ENCODE data around the gene COA7.

The COA7 gene

DNA sequence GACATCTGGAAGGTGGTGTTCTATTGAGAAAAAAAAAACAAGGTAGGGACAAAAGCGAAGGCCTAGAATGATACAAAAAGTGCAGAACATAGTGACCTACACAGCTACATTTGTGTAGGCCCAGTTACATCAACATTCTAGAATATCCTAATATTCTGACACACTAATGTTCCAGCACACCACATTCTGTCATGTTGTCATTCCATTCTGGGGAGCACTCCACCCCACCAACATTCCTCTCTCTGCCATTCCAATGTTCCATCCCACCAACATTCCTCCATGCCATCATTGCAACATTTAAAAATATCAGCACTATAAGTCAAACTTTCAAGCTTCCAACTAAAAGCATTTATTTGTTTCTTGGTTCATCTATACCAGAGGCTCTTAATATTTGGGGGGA, 28.5 kb downstream of the COA7 start:
- peak; percentile 42 to 46 for DNase-seq (ENCODE audit: low read depth in 2 of 2)

DNA sequence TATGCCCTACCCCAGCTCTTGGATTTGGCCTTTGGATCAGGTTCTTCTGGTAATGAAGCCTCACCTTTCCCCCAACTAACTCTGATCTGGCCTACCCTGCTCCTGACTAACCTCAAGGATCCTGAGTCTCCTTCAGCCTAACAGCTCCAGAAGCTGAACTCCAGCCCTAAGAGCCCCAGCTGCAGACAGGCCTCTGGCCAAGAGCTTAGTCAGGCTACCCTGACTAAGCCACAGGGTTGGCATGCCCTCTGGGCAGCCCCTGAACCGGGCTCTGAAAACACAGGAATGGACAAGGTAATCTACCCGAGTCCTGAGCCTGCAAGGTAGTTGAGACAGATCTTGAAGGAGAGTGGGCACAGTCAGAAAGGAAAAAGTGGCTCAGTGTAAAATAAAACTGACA, 29.4 kb downstream of the COA7 start:
- DNase-seq (ENCODE audit: low read depth in 2 of 2) = no peak

DNA sequence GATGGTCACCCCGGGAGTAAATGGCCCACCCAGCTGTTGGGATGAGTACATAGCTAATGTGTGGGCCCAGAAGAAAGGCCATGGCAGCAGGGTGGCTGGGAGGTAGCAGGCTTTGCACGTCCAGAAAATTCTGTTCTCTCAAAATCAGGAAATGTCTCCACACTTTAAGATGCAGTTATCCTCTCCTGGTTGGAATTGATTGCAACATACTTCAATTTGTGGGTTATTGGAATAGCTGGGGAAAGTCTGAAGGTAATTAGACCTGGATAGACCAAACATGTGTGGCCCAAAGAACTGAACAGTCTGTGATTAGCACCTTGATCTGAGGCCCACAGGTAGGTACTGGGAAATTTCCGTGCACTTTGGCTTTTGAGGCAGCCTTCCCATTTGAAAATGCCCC, 30.2 kb downstream of the COA7 start:
- DNase-seq (ENCODE audit: low read depth in 2 of 2) = no peak

DNA sequence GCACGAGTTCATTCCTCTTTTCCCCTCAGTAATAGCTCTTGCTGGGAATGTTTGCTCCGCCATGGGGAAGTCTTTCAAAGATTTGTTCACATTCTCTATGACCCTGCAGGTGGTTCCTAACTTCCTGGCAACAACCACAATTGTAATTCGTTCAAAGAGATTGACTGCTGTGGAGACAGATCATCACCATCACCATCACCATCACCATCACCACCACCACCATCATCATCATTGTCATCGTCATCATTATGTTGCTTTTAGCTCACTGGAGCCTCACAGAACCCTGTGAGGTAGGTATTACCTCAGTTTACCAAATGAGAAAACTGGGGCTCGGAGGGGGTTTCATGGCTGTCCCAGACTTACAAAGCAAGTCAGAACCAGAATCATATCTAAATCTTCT, 30.9 kb downstream of the COA7 start:
- no peak for DNase-seq (ENCODE audit: low read depth in 2 of 2)

DNA sequence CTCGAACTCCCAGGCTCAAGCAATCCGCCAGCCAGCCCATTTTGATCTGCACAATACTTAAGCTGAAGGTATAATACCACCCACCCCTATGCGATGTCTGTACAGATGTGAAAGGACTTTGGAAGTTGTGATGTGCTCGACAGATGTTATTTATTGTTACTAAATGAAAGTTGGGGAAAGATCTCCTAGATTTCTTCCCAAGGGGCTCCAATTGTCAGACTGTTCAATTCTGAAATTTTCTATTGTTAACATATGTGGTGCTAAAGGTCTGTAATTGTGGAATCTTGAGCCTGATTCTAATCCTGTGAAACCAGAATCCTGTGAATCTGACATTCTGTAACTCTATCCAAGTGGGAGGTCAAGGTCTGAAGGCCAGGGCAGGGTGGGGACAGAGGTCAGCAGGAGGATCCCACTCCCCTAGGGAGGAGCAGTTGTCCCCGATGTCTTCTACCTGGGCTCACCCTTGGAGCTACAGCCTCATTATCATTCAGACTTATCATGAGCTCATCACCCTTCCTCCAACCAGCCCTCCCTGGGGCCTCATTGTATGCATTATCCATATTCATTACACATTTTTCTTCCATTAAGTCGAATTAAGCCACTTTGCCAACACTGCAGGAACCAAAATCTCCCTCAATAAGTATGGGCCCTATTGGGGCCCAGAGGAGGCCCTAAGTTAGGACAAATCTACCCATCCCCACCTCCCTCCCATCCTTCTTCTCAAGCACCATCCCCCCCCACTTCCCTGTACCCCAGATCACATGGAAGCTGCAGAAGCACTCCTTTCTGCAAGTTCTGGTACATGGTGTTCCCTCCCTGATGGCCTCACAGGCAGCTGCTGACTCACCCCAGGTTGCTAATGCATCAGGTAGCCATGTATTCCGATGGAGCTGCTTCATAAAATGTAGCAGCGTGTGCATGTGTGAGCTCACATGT, 32.9 kb downstream of the COA7 start:
- no peak for DNase-seq (ENCODE audit: low read depth in 2 of 2)

DNA sequence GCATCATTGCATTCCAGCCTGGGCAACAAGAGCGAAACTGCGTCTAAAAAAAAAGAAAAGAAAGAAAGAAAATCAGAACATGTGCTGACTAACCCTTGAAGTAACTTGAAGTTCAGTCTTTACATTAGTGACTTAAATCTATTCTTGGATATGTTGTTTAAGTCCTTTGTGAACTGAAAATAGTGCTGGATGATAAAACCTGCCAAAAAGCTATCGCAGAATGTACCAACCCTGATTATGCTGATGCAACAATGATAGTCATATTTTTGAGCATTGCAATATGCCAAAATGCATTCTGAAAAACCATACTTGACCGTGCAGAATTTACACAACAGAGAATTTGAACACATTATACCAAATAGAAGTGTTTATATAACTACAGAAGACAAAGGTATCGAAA, 34.4 kb downstream of the COA7 start:
- no peak for DNase-seq (ENCODE audit: low read depth in 2 of 2)

DNA sequence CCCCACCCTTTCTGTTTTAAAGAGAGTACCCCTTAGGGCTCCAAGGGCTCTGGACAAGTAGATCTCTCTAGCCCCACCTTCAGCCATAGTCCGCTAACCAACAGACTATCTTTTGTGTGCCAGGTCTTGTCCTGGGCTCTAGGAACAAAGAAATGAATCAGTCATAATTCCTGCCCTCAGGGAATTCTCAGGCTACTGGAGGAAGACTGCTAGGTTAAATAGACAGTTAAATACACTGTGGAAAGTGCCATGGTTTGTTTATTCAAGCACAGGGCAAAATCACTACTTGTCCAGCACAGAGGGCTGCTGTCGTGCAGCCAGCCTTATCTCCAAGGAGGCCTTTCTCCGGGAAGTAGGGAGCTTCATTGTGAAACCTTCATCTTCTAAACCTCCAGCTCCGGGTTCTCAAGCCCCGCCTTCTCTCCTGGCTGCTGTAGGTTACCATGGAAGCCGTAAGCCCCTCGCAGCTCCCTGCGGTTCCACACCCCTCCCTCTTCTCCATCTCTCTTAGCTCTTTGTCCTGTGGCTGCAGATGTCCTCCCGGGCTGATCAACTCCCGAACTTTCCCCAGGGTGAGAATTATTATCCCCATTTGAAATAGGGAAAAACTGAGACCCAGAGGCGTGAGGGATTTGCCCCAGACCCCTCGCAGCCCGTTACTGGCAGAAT, 35.4 kb downstream of the COA7 start:
- DNase-seq (ENCODE audit: low read depth in 2 of 2) = no peak

DNA sequence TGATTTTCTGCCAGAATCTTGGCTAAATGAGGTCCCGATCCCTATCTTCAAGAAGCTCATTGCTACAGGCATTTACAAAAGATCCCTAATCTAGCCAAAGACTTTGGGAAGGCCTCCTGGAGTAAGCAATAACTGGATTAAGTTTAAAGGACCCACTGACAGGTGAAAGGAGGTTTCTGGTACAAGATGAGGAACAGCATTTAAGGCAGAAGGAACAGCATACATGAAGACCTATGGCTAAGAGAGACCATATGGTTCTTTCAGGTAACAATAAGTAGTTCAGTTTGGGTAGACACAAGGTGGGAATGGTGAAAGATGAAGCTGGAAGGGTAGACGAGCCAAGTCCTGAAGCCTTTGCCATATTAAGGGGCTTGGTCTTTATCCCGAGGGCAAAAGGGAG, 37.3 kb downstream of the COA7 start:
- DNase-seq (ENCODE audit: low read depth in 2 of 2) = no peak

DNA sequence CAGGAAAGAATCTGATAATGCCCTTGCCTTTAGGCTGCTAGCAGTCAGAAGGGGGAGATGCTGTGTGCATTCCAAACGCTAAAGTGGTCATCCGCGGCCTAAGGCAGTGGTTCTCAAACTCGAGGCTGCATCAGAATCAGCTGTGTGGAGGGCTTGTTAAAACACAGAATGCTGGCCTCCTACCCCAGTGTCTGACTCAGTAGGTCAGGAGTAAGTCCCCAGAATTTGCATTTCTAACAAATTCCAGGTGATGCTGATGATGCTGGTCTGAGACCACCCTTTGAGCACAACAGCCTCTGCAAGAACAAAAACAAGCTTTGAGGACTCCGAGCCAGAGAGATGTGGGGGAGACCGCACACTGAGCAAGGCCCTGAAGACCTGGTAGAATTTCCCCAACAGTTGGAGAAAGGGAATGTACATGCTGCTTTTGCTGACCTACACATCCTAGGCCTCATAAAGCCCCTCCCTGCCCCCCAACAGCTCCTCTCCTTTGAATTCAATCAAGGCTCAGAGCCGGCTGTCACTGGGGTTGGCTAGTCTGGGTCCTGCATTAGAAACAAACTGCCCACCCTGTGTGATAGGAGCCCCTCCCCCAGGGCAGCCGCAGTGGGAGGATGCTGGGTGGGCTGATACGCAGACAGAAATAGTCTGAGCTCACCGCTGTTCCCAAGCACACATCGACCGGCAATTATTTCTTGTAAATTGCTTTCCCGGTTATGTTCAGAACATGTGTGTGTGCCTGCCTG, 38.1 kb downstream of the COA7 start:
- no peak for DNase-seq (ENCODE audit: low read depth in 2 of 2)

DNA sequence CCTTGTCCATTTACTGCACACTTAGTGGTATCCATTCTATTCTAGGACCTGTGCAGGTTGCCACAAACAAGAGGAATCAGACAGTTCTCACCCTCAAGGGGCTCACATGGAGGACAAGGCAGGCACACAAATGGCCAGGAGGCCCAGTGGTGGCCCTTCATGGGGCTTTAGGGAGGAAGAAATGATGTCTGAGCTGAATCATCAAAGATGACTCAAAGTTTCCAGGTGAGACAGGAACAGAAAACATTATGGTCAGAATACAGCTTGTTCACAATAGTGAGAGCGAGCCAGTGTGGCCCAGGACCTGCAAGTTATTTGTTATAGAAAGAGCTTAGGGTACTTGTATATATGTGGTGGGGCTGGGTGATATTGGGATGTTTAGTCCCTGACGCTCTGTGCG, 38.8 kb downstream of the COA7 start:
- no peak for DNase-seq (ENCODE audit: low read depth in 2 of 2)

DNA sequence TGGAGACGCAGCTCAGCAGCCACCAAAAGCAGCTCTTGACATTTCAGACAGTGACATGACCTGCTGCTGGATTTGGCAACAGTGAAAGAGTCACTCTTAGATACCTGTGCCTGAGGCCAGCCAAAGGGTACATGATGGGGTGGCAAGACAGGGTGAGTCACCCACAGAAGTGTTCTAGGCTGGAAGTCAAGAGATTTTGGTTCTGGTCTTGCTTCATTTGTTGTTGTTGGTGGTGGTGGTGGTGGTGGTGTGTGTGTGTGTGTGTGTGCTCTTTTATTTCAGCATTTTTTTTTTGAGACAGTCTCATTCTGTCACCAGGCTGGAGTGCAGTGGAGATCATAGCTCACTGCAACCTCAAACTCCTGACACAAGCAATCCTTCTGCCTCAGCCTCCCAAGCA, 39.4 kb downstream of the COA7 start:
- no peak for DNase-seq (ENCODE audit: low read depth in 2 of 2)

DNA sequence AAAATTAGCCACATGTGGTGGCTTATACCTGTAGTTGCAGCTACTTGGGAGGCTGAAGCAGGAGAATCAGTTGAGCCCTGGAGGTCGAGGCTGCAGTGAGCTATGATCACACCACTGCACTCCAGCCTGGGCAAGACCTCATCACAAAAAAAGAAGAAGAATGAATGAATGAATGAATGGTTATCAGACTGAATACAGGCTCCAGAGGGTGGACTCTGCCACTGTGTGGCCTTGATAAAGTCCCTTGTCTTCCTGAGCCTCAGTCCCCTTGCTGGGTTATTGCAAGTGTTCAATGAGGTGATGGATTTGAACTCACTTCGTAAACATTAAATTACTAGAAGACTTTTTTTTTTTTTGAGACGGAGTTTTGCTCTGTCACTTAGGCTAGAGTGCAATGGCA, 40.4 kb downstream of the COA7 start:
- no peak for DNase-seq (ENCODE audit: low read depth in 2 of 2)

DNA sequence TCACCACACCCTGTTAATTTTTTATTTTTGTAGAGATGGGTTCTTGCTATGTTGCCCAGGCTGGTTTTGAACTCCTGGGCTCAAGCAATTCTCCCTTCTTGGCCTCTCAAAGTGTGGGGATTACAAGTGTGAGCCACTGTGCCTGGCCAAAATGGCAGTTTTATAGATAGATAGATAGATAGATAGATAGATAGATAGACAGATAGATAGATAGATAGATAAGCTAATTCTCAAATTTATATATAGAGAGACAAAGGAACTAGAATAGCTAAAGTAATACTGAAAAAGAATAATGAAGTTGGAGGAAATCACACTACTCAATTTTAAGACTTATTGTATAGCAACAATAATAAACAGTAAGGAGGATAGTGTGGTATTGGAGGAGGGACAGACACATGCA, 44.1 kb downstream of the COA7 start:
- DNase-seq (ENCODE audit: low read depth in 2 of 2) = no peak

DNA sequence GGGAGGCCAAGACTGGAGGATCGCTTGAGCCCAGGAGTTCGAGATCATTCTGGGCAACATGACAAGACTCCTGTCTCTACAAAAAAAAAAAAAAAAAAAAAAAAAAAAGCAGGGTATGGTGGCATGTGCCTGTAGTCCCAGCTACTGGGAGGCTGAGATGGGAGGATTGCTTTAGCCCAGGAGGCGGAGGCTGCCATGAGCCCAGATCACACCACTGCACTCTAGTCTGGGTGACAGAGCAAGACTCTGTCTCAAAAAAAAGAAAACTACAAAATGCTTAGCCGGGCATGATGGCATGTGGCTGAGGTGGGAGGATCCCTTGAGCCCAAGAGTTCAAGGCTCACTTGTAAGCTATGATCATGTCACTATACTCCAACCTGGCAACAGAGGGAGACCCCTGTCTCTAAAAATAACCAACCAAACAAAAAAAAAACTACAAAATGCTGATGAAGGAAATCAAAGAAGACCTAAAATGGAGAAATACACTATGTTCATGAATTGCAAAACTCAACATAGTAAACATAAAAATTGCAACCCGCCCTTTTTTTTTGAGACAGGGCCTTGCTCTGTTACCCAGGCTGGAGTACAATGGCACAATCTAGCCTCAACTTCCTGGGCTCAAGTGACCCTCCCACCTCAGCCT, 44.8 kb downstream of the COA7 start:
- no peak for DNase-seq (ENCODE audit: low read depth in 2 of 2)

DNA sequence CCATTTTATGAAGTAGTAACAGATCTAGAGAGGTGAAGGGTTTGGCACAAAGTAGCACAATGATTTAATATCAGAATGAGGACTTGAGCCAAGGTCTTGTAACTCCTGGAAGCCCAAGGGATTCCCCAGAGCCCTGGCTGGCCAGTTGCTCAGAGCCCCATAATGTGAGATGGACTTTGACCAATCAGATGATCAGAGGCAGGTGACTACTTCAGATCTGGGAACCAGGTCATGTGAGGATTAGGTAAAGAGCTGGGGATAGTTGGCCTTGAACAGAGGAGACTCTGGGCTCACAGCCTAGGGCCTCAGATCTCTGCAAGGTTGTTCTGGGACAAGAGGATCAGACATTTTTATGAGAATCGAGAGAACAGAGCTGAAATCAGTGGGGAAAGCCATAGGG, 46.2 kb downstream of the COA7 start:
- no peak for DNase-seq (ENCODE audit: low read depth in 2 of 2)

DNA sequence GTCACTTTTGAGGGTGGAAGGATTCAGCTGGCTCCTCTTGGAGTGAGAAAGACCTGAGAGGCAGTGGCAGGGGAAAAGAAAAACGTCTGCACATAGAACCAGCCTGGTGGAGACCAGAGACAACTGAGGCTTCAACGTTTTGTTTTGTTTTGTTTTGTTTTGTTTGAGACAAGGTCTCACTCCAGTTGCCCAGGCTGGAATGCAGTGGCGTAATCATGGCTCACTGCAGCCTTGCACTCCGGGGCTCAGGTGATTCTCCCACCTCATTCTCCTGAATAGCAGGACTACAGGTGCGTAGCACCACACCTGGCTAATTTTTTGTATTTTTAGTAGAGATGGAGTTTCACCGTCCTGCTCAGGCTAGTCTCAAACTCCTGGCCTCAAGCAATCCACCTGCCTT, 52.9 kb downstream of the COA7 start:
- no peak for DNase-seq (ENCODE audit: low read depth in 2 of 2)

DNA sequence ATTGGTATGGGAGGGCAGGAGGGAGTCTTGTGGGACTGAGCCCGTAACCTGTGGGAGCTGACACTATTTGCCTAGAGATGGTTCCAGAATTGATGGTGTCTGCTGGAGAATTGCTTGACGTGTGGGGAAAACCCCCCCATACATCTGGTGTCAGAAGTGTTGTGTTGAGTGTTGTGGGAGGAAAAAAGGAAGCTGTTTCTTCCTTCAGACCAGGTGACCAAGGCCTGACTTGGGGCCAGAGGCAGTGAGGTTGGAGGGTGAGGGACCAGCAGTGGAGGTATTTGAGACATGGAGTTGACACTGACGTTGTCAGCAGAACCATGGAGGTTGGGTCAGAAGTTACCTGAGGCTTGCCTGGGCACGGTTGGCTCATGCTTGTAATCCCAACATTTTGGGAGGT, 56.8 kb downstream of the COA7 start:
- DNase-seq (ENCODE audit: low read depth in 2 of 2) = no peak

DNA sequence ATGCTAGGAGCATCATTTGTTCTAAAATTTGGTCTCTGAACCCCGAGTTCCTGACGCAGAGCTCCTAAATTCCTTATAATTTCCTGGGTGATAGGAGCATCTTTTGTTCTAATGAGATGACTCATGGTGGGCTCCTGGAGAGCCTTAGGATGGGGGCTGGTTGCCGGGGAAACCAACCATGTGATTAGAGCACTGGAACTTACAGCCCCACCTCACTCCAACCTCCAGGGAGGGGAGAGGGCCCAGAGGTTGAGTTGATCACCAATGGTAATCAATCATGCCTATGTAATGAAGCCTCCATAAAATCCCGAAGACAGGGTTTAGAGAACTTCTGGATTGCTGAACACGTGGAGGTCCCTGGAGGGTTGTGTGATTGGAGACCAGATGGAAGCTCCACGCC, 57.5 kb downstream of the COA7 start:
- DNase-seq (ENCODE audit: low read depth in 2 of 2) = no peak

DNA sequence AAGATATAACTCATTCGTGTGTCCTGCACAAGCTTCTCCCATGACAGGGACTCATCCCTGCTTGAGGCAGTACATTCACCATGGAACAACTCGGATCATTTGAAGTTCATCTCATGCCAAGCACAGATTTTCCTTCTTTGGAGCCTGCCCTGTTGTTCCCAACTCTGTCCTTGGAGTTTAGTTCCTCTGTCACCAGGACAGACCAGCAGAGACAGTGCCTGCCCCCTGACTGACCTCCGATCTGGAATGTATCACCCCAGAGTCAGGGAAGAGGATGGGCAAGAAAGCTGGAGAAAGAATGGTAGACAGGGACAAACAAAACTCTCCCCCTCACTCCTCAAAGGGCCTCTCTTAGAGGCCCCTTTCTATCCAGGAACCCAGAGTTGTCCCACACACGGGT, 60.2 kb downstream of the COA7 start:
- no peak for DNase-seq (ENCODE audit: low read depth in 2 of 2)

DNA sequence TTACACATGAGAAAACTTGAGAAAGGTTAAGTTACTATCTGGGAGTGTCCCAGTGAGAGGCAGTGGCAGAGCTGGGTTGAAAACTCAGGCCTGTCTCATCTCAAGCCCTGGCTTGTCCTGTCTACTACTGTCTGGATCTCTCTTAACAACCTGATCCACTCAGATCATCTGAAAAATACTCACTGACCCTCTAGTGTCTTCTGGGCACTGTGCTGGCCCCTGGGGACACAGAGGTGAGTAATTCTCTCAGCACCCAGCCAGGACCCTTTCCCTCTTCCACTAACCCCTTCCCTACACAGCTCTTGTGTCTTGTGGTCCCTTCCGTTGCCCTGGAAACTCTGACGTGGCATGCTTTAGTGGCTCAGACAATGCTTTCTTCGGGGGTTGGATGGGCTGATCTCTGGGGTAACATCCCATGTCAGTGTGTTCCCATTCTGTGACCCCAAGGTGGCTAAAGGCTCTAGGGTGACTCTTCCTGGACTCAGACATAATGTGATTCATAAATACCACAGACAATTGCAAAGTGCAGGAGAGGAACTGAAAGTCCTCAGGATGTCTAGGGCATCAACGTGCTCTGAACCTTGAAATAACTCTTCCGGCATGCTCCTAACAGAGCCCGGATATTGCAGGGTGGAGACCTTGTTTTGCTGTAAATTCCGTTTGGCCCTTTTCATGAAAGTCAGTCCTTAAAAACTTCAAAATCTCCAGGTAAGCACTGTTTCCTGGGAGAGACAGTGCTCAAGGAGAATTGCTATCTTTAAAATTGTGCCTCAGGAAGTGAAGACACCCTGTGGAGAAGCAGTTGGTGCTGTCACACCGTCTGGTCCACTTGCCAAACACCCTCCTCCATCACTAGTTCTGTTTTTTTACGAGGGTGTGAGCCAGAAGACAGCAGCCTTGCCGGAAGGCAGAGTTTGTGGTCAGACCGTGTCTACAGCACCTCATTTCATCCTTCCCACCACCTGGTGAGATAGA, 61.1 kb downstream of the COA7 start:
- no peak for DNase-seq (ENCODE audit: low read depth in 2 of 2)

All from fibroblast of skin of left biceps (primary cell).